ENCODE measurements around the gene TSEN54.

DNA sequence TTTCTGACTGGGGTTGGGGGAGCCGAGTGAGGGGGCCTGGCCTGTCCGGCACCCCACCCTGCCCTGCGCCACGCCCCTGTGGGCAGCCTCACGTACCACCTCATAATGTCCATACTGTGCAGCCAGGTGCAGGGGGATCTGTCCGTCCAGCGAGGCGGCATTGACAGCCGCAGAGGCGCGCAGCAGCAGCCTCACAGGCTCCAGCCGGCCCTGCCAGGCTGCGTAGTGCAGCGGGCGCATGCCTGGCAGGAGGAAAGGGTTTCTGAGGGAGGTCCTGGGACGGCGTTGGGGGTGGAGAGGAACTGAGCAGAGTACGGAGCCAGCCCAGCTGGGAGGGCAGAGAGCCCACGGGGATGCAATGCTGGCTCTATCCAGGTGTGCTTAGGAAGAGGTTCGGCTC is 9.4 kb upstream of the TSEN54 start:
- TF ChIP-seq, protein P1, sequence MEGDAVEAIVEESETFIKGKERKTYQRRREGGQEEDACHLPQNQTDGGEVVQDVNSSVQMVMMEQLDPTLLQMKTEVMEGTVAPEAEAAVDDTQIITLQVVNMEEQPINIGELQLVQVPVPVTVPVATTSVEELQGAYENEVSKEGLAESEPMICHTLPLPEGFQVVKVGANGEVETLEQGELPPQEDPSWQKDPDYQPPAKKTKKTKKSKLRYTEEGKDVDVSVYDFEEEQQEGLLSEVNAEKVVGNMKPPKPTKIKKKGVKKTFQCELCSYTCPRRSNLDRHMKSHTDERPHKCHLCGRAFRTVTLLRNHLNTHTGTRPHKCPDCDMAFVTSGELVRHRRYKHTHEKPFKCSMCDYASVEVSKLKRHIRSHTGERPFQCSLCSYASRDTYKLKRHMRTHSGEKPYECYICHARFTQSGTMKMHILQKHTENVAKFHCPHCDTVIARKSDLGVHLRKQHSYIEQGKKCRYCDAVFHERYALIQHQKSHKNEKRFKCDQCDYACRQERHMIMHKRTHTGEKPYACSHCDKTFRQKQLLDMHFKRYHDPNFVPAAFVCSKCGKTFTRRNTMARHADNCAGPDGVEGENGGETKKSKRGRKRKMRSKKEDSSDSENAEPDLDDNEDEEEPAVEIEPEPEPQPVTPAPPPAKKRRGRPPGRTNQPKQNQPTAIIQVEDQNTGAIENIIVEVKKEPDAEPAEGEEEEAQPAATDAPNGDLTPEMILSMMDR (conservative IDR thresholded peaks at IDR 0.05) = no peak
- no peak for TF ChIP-seq EZH2 (IDR thresholded peaks at IDR 0.05; ENCODE audit: low read depth)

Data from PC-9 (cell line).